B cell (primary cell): ENCODE measurements around the gene IFI44L. TPM values are rescaled to one million over a fixed set of nuclear protein-coding genes. Genes with fewer than 3 reads are reported as not detected.

Source experiments
- ATAC-seq: fragments of 200-7000 bp; cut with Tn5 transposase; one replicate; pipeline ENCODE4 v1.10.0; 2021; ENCODE audit warnings: low read depth, mild to moderate bottlenecking, moderate number of reproducible peaks, moderate library complexity
- CTCF ChIA-PET: fragments of 350-600 bp; sonication (Branson Sonifier 250); formaldehyde crosslinking; loops from one replicate; lab custom pipeline; 2021; ENCODE audit warnings: antibody characterized with exemption, inconsistent platforms; lab: Charles Lee
- POLR2A ChIA-PET: fragments of 350-600 bp; sonication (Branson Sonifier 250); formaldehyde crosslinking; loops from one replicate; lab custom pipeline; 2021; ENCODE audit warnings: antibody characterized with exemption; lab: Charles Lee
- DNase-seq: peaks from one replicate; pipeline ENCODE4 v3.0.0; 2013
- H2AFZ ChIP-seq: 2 replicates; pipeline ENCODE4 v1.6.1; 2012; ENCODE audit warnings: mild to moderate bottlenecking, low read depth, low read length; ENCODE audit not compliant: insufficient read depth, poor library complexity, severe bottlenecking
- H3K27ac ChIP-seq, 2 donors: 1 replicate in 1 of 2; 2 replicates in 1 of 2; pipeline ENCODE4 v1.5.1; 2012 to 2013; ENCODE audit warnings: low read length in 2 of 2, mild to moderate bottlenecking in 2 of 2, moderate library complexity in 1 of 2
- H3K27me3 ChIP-seq, 4 experiments: fragments of 200-600 bp in 1 of 4; sonication (generic) in 1 of 4; replicated peaks in 1 of 4; 1 replicate in 2 of 4; 2 replicates in 2 of 4; pipeline versions ENCODE4 v1.6.1 to v1.7.0; 2013 to 2016; ENCODE audit warnings: low read length in 3 of 4, mild to moderate bottlenecking in 2 of 4, mixed read lengths in 1 of 4, moderate library complexity in 1 of 4; ENCODE audit not compliant: insufficient read depth in 4 of 4, control insufficient read depth in 3 of 4; ENCODE audit errors: control extremely low read depth in 1 of 4
- H3K36me3 ChIP-seq, 2 experiments: replicated peaks in 1 of 2; 1 replicate in 1 of 2; 2 replicates in 1 of 2; pipeline versions ENCODE4 v1.6.1 to v1.7.1; 2013; ENCODE audit warnings: low read length in 1 of 2; ENCODE audit not compliant: insufficient read depth in 2 of 2, control insufficient read depth in 1 of 2; ENCODE audit errors: control extremely low read depth in 1 of 2, extremely low read depth in 1 of 2
- H3K4me1 ChIP-seq, 2 donors: fragments of 200-600 bp in 1 of 2; sonication (generic) in 1 of 2; 1 replicate in 1 of 2; 2 replicates in 1 of 2; pipeline versions ENCODE4 v1.5.1 to v1.6.1; 2013 to 2017; ENCODE audit warnings: low read length in 2 of 2; ENCODE audit not compliant: control insufficient read depth in 2 of 2, insufficient read depth in 2 of 2
- H3K4me2 ChIP-seq: replicated peaks from 2 replicates; pipeline ENCODE3; 2012; ENCODE audit warnings: mild to moderate bottlenecking, low read depth, low read length; ENCODE audit not compliant: poor library complexity, severe bottlenecking
- H3K4me3 ChIP-seq, 5 experiments: fragments of 200-600 bp in 1 of 5; sonication (generic) in 1 of 5; 1 replicate in 3 of 5; 2 replicates in 2 of 5; pipeline versions ENCODE4 v1.5.1 to v1.7.0; 2011 to 2016; ENCODE audit warnings: low read length in 4 of 5, mild to moderate bottlenecking in 4 of 5, low read depth in 2 of 5, control low read depth in 1 of 5, moderate library complexity in 1 of 5; ENCODE audit not compliant: insufficient read depth in 1 of 5; ENCODE audit errors: control extremely low read depth in 1 of 5, extremely low read depth in 1 of 5
- H3K79me2 ChIP-seq: fragments of 200-600 bp; sonication (generic); one replicate; pipeline ENCODE4 v1.6.0; 2016; ENCODE audit warnings: low read length; ENCODE audit not compliant: control insufficient read depth, insufficient read depth
- H3K9ac ChIP-seq: fragments of 200-600 bp; sonication (generic); 2 replicates; pipeline ENCODE4 v1.6.1; 2017; ENCODE audit warnings: mild to moderate bottlenecking, low read length, moderate library complexity
- H3K9me3 ChIP-seq, 3 donors: one replicate each; pipeline versions ENCODE4 v1.6.1 to v1.7.1; 2013; ENCODE audit warnings: low read length in 2 of 3; ENCODE audit not compliant: control insufficient read depth in 2 of 3, insufficient read depth in 1 of 3; ENCODE audit errors: control extremely low read depth in 1 of 3
- H4K20me1 ChIP-seq: 2 replicates; pipeline ENCODE4 v1.6.0; 2012; ENCODE audit warnings: mild to moderate bottlenecking, low read length; ENCODE audit not compliant: insufficient read depth, control insufficient read depth, poor library complexity, severe bottlenecking
- H3K27ac Mint-ChIP-seq: one replicate; pipeline ENCODE4 v1.8.0; 2021; ENCODE audit warnings: mixed read lengths
- H3K27me3 Mint-ChIP-seq: one replicate; pipeline ENCODE4 v1.8.0; 2021; ENCODE audit warnings: mixed read lengths
- H3K4me1 Mint-ChIP-seq: one replicate; pipeline ENCODE4 v1.8.0; 2021; ENCODE audit warnings: mixed read lengths
- H3K4me3 Mint-ChIP-seq: one replicate; pipeline ENCODE4 v1.8.0; 2021; ENCODE audit warnings: mixed read lengths
- H3K9me3 Mint-ChIP-seq: one replicate; pipeline ENCODE4 v1.8.0; 2022; ENCODE audit warnings: mixed read lengths; ENCODE audit not compliant: insufficient read depth
- EZH2 ChIP-seq: IDR thresholded peaks from 2 replicates; pipeline ENCODE4 v1.6.1; 2012; ENCODE audit warnings: borderline replicate concordance, low read depth, mild to moderate bottlenecking, moderate library complexity, low read length; ENCODE audit not compliant: insufficient read depth, poor library complexity, severe bottlenecking
- WGBS: methylation state at CpG from one replicate; pipeline ENCODE4 v1.1.5; 2013; ENCODE audit warnings: missing lambda C conversion rate; ENCODE audit not compliant: insufficient coverage; 5-methylcytosine and 5-hydroxymethylcytosine counted together
- intact Hi-C: fragments of 100-400 bp; cut with micrococcal nuclease; formaldehyde crosslinking; loops from one replicate; pipeline ENCODE4 v1.10.0; 2022
- polyA plus RNA-seq: library from polyadenylated mRNA; depleted of rRNA; stranded (reverse); fragments of >200 nt; gene quantifications from 2 replicates; pipeline ENCODE4 v1.2.3, GENCODE V29; 2012
- total RNA-seq, 2 donors: library from RNA; stranded (reverse); fragments of 120-200 nt in 1 of 2; gene quantifications; 1 replicate in 1 of 2; 2 replicates in 1 of 2; pipeline versions ENCODE4 v1.2.3 to v1.2.4, GENCODE V29; 2013 to 2022
- TF ChIP-seq, protein P1 (sequence below): fragments of 200-600 bp; IDR thresholded peaks from one replicate; pipeline ENCODE4 v1.8.0; 2022; ENCODE audit warnings: antibody characterized with exemption, mild to moderate bottlenecking

IFI44L gene
- total and polyA plus RNA-seq, 2 donors (not counting 1 experiment from before 2014, with no cell fraction given) = 3.7 to 4.8 TPM

DNA sequence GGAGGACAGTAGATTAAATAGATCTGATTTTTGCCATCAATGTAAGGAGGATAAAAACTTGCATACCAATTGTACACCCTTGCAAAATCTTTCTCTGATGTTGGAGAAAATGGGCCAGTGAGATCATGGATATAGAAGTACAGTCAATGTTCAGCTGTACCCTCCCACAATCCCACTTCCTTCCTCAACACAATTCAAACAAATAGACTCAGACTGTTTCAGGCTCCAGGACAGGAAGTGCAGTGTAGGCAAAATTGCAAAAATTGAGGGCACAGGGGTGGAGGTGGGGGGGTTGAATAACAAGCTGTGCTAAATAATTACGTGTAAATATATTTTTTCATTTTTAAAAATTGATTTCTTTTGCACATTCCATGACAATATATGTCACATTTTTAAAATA lies 25.5 kb downstream of the IFI44L start:
- H3K27ac Mint-ChIP-seq = no peak overlapping the region
- Histone ChIP-seq H3K9me3 (peaks cover 0 to 9% (median 7%) of the 10 kb centered on the region in 3 donors), H3K27ac (no peak overlapping the region), H3K27me3 (no peaks in the 10 kb centered on the region), H3K79me2 (peaks cover 3% of the 10 kb centered on the region), H3K4me3 (no peak overlapping the region), H3K4me1 (peaks cover 5 to 6% of the 10 kb centered on the region in 2 donors), H3K4me2 (no peak overlapping the region), H3K9ac (no peak overlapping the region), H3K36me3 (no peaks in the 10 kb centered on the region), H2AFZ (no peak overlapping the region), H4K20me1 (no peaks in the 10 kb centered on the region)
- intact Hi-C loops = loop anchor here (2.0 kb wide), 1 partner anchor 21 kb away; no protein-coding TSS in a partner anchor
- H3K4me3 Mint-ChIP-seq = no peak overlapping the region
- H3K9me3 Mint-ChIP-seq = peaks cover 10% of the 10 kb centered on the region
- H3K27me3 Mint-ChIP-seq = no peaks in the 10 kb centered on the region
- CTCF ChIA-PET = interaction anchor here (1.0 kb wide), 1 partner anchor 26 kb away, joined by 4 read pairs; the partner anchor contains the start of gene IFI44L
- POLR2A ChIA-PET = no interaction called here
- ATAC-seq = no peak
- DNase-seq = no peak
- peaks cover 14% of the 10 kb centered on the region for H3K4me1 Mint-ChIP-seq
- no peak for TF ChIP-seq EZH2
- TF ChIP-seq, protein P1, sequence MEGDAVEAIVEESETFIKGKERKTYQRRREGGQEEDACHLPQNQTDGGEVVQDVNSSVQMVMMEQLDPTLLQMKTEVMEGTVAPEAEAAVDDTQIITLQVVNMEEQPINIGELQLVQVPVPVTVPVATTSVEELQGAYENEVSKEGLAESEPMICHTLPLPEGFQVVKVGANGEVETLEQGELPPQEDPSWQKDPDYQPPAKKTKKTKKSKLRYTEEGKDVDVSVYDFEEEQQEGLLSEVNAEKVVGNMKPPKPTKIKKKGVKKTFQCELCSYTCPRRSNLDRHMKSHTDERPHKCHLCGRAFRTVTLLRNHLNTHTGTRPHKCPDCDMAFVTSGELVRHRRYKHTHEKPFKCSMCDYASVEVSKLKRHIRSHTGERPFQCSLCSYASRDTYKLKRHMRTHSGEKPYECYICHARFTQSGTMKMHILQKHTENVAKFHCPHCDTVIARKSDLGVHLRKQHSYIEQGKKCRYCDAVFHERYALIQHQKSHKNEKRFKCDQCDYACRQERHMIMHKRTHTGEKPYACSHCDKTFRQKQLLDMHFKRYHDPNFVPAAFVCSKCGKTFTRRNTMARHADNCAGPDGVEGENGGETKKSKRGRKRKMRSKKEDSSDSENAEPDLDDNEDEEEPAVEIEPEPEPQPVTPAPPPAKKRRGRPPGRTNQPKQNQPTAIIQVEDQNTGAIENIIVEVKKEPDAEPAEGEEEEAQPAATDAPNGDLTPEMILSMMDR = no peak
- WGBS = no CpG with 5 or more reads among the region's 1 CpG

DNA sequence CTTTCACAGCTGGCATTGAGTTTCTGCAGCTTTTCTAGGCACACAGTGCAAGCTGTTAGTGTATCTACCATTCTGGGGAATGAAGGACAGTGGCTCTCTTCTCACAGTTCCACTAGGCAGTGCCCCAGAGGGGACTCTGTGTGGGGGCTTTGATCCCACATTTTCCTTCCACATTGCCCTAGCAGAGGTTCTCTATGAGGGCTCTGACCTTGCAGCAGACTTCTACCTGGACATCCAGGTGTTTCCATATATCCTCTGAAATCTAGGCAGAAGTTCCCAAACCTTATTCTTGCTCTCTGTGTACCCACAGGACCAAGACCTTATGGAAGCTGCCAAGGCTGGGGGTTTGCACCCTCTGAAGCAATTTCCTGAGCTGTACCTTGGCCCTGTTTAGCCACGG lies 27.0 kb downstream of the IFI44L start:
- Histone ChIP-seq H3K36me3 (no peaks in the 10 kb centered on the region), H3K27me3 (no peaks in the 10 kb centered on the region), H3K79me2 (peaks cover 12% of the 10 kb centered on the region), H2AFZ (no peak overlapping the region), H3K9me3 (peaks cover 1 to 9% (median 7%) of the 10 kb centered on the region in 3 donors), H3K4me3 (no peak overlapping the region), H3K4me1 (peaks cover 8 to 16% of the 10 kb centered on the region in 2 donors), H3K4me2 (no peak overlapping the region), H3K9ac (no peak overlapping the region), H3K27ac (no peak overlapping the region), H4K20me1 (no peaks in the 10 kb centered on the region)
- peaks cover 23% of the 10 kb centered on the region for H3K4me1 Mint-ChIP-seq
- DNase-seq (no peak), ATAC-seq (no peak)
- peaks cover 10% of the 10 kb centered on the region for H3K9me3 Mint-ChIP-seq
- no peaks in the 10 kb centered on the region for H3K27me3 Mint-ChIP-seq
- intact Hi-C loops = no loop called here
- TF ChIP-seq, protein P1 = no peak
- no peak for TF ChIP-seq EZH2
- ChIA-PET CTCF (no interaction called here), POLR2A (no interaction called here)
- no peak overlapping the region for H3K27ac Mint-ChIP-seq
- 100% methylated on average over 1 of the region's 1 CpG for WGBS
- no peak overlapping the region for H3K4me3 Mint-ChIP-seq
